Rectal smooth muscle tissue (tissue), 1 donor: ENCODE measurements around the gene DBI.

ENCODE experiments used
- H3K27ac ChIP-seq: one replicate; pipeline ENCODE4 v1.7.0; 2013; ENCODE audit warnings: low read depth, low read length, inconsistent platforms
- H3K27me3 ChIP-seq: one replicate; pipeline ENCODE4 v1.7.0; 2013; ENCODE audit warnings: low read length; ENCODE audit not compliant: control insufficient read depth, insufficient read depth
- H3K36me3 ChIP-seq: one replicate; pipeline ENCODE4 v1.7.0; 2013; ENCODE audit warnings: low read length; ENCODE audit not compliant: control insufficient read depth, insufficient read depth
- H3K4me1 ChIP-seq: one replicate; pipeline ENCODE4 v1.7.0; 2013; ENCODE audit warnings: low read length; ENCODE audit not compliant: control insufficient read depth, insufficient read depth
- H3K4me3 ChIP-seq: one replicate; pipeline ENCODE4 v1.7.0; 2013; ENCODE audit warnings: low read length
- H3K9ac ChIP-seq: one replicate; pipeline ENCODE4 v1.7.0; 2013; ENCODE audit warnings: low read length

DBI gene

GRCh38 chr2:119408221-119408619 lies 41.4 kb downstream of the DBI start:
- no peaks in the 10 kb centered on the region for H3K4me1 ChIP-seq
- no peaks in the 10 kb centered on the region for H3K36me3 ChIP-seq
- no peak overlapping the region for H3K4me3 ChIP-seq
- no peak overlapping the region for H3K9ac ChIP-seq
- no peak overlapping the region for H3K27ac ChIP-seq
- H3K27me3 ChIP-seq: no peaks in the 10 kb centered on the region

GRCh38 chr2:119409506-119409905 lies 42.7 kb downstream of the DBI start:
- H3K4me3 ChIP-seq: no peak overlapping the region
- H3K27ac ChIP-seq: no peak overlapping the region
- H3K4me1 ChIP-seq: no peaks in the 10 kb centered on the region
- H3K9ac ChIP-seq: no peak overlapping the region
- no peaks in the 10 kb centered on the region for H3K27me3 ChIP-seq
- H3K36me3 ChIP-seq: no peaks in the 10 kb centered on the region

GRCh38 chr2:119414894-119415293 lies 48.1 kb downstream of the DBI start:
- H3K9ac ChIP-seq: no peak overlapping the region
- no peaks in the 10 kb centered on the region for H3K4me1 ChIP-seq
- H3K36me3 ChIP-seq: no peaks in the 10 kb centered on the region
- no peak overlapping the region for H3K4me3 ChIP-seq
- H3K27me3 ChIP-seq: no peaks in the 10 kb centered on the region
- no peak overlapping the region for H3K27ac ChIP-seq

- Histone ChIP-seq H3K9ac (no peak overlapping the region), H3K4me1 (no peaks in the 10 kb centered on the region), H3K36me3 (no peaks in the 10 kb centered on the region), H3K4me3 (no peak overlapping the region), H3K27me3 (no peaks in the 10 kb centered on the region), H3K27ac (no peak overlapping the region)
Measured at GRCh38 chr2:119415630-119416029, 48.9 kb downstream of the DBI start.

- no peak overlapping the region for H3K9ac ChIP-seq
- no peaks in the 10 kb centered on the region for H3K27me3 ChIP-seq
- H3K4me3 ChIP-seq: no peak overlapping the region
- H3K4me1 ChIP-seq: no peaks in the 10 kb centered on the region
- H3K36me3 ChIP-seq: no peaks in the 10 kb centered on the region
- no peak overlapping the region for H3K27ac ChIP-seq
Measured at GRCh38 chr2:119416299-119416923, 49.6 kb downstream of the DBI start.

GRCh38 chr2:119417908-119418307 lies 51.1 kb downstream of the DBI start:
- no peak overlapping the region for H3K27ac ChIP-seq
- no peak overlapping the region for H3K4me3 ChIP-seq
- no peaks in the 10 kb centered on the region for H3K4me1 ChIP-seq
- no peaks in the 10 kb centered on the region for H3K36me3 ChIP-seq
- no peaks in the 10 kb centered on the region for H3K27me3 ChIP-seq
- no peak overlapping the region for H3K9ac ChIP-seq

GRCh38 chr2:119419065-119419464 lies 52.3 kb downstream of the DBI start:
- H3K4me3 ChIP-seq: no peak overlapping the region
- no peak overlapping the region for H3K9ac ChIP-seq

GRCh38 chr2:119419803-119420508 lies 53.2 kb downstream of the DBI start:
- Histone ChIP-seq H3K9ac (no peak overlapping the region), H3K27me3 (no peaks in the 10 kb centered on the region), H3K4me3 (no peak overlapping the region), H3K27ac (no peak overlapping the region), H3K4me1 (no peaks in the 10 kb centered on the region), H3K36me3 (no peaks in the 10 kb centered on the region)

More at GRCh38 chr2:119419065-119419464, 52.3 kb downstream of the DBI start:
- H3K27ac ChIP-seq: no peak overlapping the region
- H3K27me3 ChIP-seq: no peaks in the 10 kb centered on the region
- H3K36me3 ChIP-seq: no peaks in the 10 kb centered on the region
- H3K4me1 ChIP-seq: no peaks in the 10 kb centered on the region

- Histone ChIP-seq H3K27me3 (no peaks in the 10 kb centered on the region), H3K36me3 (no peaks in the 10 kb centered on the region), H3K4me3 (no peak overlapping the region), H3K4me1 (no peaks in the 10 kb centered on the region), H3K9ac (no peak overlapping the region), H3K27ac (no peak overlapping the region)
Measured at GRCh38 chr2:119421304-119421703, 54.5 kb downstream of the DBI start.

GRCh38 chr2:119421741-119422140 lies 55.0 kb downstream of the DBI start:
- Histone ChIP-seq H3K27me3 (no peaks in the 10 kb centered on the region), H3K4me3 (no peak overlapping the region), H3K9ac (no peak overlapping the region), H3K36me3 (no peaks in the 10 kb centered on the region), H3K27ac (no peak overlapping the region), H3K4me1 (no peaks in the 10 kb centered on the region)
